GM21576 (cell line): Measurements from ENCODE around the gene PITPNM1.

Source experiments
- ATAC-seq: cut with Tn5 transposase; IDR thresholded peaks from one replicate; pipeline ENCODE4 v1.9.1; 2021; ENCODE audit warnings: mild to moderate bottlenecking, moderate library complexity; ENCODE audit not compliant: unreplicated experiment

The PITPNM1 gene

DNA sequence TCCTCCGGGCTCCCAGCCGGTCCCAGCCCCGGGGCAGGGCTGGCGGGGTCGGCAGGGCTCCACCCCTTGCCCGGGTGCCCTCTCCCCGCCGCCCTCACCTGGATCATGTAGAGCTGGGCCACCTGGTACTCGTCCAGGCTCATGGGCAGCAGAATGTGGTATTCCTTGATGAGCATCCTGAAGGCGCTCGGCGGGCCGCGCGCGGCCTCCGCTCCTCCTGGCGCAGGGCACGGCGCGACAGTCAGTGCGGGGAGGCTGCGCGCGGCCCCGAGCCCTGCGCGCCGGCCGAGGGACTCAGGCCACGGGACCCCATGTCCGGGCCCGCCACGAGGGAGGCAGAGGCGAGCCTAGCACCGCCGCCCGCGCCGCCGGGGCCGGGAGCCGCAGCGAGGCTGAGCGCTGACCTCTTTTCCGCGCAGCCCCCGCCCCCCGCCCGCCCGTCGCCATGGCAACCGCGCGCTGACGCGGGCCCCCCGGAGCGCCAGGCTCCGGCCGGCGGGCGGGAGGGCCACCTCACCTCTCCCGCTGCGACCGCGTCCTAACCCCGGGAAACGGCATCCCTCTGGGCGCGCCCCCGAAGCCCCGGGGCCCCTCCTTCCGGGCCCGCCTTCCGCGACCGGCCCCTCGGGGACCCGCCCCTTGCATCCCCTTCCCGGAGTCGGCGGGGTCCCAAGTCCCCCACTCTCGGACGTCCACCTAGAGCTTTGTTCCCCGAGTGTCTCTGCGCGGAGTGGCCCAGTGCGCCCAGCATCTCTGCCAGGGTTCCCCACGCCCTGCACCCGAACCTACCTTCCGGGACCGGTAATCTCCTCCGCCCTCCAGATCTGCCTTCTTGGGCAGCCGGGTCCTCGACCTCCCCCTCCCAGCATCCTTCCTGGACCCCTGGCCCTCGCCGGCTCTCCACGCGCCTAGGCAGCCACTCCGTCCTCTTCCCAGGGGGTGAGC, 886 bp downstream of the PITPNM1 start:
- ATAC-seq = no peak

GRCh38 chr11:67503119-67504004, 1.8 kb downstream of the PITPNM1 start:
- ATAC-seq = no peak

DNA sequence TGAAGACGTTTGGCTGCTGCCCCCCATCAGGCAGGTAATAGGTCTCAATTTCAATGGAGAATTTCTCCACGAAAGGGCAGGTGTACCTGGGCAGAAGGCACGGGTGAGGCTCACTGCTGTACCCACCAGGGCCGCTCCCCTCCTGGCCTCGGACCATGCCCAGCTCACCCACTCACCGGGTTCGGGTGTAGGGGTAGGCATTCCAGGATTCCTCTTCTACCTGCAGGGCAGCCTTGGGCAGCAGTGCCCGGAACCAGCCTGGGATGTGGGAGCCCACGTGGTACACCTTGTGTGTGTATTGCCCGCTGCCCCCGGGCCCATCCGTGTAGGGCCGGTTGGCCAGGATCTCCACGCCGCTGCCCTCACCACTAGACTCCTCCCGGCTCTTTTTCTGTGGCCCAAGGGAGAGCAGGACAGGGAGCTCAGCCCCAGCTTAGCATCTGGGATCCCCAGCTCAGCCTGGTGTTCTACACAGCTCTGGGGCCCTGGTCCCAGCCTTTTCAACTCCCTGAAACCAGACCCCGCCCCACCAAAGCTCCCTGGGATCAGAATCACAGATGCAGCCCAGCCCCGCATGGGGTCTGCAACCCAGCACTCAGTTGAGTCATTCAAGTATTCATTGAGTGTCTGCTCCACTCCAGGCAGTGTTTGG, 2.7 kb downstream of the PITPNM1 start:
- no peak for ATAC-seq

GRCh38 chr11:67501854-67502253, 3.3 kb downstream of the PITPNM1 start:
- no peak for ATAC-seq

- ATAC-seq = no peak
Measured at GRCh38 chr11:67500831-67501715, 4.1 kb downstream of the PITPNM1 start.

DNA sequence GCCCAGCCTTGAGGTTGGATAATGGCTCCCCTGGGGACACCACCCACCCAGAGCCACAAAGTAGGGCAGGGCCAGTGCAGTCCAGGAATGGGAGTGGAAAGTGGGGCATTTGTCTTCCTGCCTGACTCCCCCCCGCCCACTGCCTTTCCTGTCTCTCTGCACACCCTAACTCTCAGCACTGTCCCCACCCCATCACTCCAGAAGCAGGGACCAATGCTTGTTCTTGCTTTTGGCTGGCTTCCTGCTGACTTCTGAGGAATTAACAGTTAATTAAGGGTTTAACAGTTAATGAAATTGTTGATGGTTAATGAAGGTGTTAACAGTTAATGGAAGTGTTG, 4.7 kb downstream of the PITPNM1 start:
- ATAC-seq = no peak

DNA sequence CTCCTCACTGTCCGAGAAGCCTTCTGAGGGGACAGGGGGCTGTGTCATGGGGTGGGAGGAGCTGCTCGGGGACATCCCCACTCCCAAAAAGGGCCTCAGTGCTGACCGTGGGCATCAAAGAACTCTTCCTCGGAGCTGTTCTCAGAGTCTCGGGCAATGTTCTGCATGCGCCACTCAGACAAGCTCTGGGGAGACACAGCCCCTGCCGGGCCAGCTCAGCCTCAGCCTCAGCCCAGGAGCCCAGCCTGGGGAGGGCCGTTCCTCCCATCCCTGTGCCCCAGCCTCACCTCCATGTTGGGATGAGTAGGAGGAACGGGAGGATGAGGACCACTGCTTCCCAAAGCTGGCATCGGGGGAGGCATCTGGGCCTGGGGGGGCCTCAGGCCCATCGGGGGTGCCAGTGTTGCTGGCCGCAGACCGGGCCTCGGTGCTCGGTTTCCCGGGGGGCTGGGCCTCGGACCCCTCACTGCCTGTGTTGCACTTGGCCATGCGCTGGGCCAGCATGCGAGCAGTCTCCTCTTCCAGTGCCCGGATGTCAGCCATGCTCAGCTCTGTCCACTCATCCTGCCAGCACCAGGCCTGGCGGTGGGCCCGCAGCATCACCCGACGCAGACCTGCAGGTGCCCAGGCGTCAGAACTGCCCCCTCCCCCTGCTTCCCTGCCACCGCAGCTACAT, 5.2 kb downstream of the PITPNM1 start:
- ATAC-seq = no peak

DNA sequence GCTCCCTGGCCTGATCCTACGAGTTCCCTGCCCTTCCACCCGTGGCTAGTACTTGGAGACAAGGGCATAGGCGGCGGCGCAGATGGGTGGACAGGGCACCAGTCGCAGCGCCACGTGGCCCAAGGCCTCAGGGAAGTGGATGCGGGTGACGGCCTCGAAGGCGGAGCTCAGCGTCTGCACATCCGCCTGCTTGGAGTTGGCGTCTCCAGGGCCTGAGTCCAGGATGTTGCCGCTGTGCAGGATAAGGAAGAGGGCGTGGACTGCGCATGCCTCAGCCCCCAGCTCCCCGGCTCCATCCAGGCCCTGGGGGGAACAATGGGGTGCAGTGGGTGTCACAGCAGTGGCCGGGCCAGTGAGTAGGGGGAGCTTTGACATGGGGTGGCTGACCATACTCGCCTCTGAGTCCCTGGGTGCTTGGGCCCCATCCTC, 6.6 kb downstream of the PITPNM1 start:
- ATAC-seq = no peak

DNA sequence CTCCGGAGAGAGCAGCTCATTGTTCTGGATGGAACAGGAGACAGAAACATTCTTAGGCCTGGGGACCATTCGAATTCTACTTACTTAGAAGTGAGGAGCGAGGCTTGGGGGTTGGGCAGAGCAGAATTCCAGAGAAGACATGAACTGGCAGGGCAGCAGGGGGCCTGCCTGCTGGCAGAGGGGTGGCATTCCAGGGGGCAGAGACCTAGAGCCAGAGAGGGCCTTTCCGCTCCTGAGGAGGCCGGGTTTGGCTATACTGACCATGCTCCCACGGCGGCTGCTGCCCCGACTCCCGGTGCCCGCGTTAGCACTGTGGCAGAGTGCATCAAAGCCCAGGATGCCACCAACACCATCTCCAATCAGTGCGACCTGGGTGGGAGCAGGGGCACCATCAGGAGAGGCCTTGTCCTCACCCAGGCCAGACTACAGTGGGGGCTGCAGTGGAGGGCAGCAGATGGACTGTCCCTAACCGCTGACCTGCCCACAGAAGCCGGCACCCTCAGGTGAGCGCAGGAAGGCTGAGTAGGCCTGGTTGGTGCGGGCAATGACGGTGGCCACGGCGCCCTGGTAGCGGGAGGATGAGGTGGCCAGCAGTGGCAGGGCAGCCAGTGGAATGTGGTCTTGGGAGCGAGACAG, 7.4 kb downstream of the PITPNM1 start:
- ATAC-seq = no peak

GRCh38 chr11:67496113-67496512, 9.1 kb downstream of the PITPNM1 start:
- ATAC-seq = no peak

DNA sequence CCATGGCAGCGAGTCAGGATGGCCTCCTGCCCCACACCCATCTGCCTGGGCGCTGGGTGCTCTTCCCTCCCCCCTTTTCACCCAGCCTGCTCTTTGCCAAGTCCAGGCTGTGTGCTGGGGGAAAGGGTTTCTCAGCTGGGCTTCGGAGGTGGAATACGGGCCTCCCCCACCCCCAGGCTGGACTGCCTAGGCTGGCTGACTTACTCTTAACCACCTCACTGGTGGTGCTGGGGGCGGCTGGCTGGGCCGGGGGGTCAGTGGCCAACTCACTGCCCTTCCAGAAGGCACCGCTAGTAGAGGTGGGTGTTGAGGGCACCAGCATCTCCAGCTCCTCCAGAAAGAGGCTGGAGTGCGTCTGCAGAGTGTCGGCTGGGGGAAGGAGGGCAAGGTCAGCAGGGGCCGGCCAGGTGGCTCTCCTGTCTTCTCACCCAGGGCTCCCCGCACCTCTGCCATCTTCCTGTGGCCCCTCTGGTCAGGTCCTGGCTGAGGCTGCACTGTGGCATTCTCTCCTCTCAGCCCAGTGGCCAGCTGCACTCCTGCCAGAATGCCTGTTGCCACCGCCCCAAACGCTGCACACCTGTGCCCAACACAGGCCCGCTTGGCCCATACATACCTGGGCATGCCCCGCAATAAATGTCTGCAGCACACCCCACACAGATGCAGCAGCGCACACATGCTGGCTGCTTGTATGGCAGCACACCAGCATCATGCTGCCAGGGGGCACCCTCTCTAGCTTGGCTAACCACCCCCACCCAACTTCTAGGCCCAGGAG, 9.7 kb downstream of the PITPNM1 start:
- ATAC-seq = no peak

DNA sequence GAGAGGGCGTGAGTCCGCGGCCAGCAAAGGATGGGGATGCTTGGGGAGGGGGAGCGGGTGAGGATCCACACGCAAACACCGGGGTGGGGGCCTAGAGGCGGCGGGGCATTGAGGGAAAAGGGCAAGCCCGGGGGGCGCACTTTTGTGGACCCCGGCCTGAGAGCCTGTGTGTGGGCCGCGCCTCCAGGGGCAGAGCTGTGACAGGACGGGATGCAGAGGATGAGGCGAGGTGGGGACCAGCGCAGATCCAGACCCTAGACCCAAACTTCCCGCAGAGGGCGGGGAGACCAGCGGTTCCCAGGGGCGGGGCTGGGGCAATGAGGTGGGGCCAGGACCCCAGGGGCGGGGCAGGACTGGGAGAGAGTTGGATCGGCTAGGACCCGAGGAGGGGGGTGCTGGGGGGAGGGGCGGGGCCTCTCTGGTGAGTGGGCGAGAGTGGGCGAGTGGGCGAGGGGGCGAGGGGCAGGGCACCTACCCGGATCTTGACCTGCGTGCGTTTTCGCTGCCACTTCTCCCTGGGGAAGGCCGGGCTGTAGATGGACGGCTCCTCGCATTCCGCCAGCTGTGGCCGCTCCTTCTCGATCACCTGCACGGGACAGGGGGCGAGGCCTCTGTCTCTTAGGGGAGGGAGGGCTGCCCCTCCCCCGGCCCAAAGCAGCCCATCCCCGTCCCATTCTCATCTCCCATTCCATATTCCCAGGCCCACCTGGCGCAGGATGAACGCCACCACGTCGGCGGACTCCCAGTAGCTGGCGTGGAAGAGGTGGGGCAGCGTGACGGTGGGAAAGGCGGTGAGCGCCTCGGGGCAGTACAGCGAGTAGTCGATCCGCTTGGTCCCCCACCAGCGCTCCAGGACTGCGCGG, 10.6 kb downstream of the PITPNM1 start:
- ATAC-seq = no peak

- ATAC-seq = no peak
Measured at GRCh38 chr11:67493548-67494370, 11.4 kb downstream of the PITPNM1 start.

DNA sequence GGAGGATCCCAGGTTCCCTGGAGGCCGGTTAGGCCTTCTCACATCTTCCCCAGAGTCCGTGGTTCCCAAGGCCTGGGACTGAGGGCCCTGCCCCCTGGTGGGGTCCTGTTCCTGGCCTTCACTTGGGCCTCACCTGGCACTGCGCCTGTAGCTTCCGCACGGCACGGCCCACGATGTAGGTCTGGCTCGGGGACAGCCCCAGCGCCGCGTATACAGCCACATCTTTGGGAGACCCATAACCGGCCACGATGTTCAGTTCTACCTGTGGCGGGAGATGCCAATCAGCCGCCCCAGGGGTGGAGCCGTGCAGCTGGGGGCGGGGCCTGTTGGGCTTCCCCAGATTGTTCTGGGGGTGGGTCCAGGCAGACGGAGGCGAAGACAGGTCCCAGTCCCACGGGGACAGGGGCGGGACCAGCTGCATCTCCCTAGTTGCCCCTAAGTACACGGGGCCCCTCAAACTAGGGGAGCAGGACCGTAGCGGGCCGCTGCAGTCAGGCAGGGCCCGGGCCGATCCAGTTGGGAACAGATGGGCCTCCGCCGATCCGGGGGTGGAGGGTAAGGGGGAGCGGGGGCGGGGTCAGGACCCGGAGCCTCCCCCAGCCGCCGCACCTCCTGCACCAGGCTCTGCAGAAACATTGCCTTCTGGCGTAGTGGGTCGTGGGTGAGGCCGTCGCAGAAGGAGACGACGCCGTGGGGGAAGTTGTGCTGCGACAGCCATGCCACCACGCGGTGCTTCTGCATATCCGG, 12.2 kb downstream of the PITPNM1 start:
- ATAC-seq = no peak

DNA sequence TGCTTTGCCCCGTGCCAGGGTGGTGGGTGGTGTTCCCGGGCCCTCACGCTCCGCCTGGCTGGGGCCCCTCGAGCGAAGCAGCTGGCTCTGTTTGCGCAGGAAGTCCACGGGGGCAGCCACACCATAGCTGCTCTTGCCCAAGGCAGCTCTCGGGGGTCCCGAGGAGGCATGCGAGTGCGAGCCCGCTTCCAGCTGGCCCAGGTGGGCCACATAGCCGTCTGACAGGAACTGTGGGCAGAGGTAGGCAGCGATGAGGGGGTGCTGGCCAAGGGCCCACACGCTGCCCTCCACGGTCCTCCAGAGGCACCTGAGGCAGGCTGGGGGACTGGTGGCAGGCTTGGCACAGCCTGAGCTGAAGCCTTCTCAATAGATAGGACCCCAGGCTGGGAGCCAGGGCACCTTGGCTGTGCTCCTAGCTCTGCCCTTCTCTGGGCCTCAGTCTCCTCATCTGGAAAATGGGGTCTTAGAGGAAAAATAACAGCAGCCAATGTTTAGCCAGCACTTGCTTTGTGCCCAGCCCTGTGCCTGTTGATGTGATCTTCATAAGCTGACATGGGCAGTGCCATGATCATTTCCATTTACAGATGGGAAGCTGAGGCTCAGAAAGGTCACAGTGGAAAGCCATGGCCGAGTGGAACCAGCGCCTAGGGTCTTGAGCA, 13.0 kb downstream of the PITPNM1 start:
- ATAC-seq = no peak
